Amniotic stem cell (primary cell): ENCODE measurements around the gene TXK.

Source experiments
- DNase-seq: peaks from one replicate; lab custom pipeline; 2025; lab: John Stamatoyannopoulos, UW

Gene TXK

GRCh38 chr4:48137846-48138245 lies 3.8 kb upstream of the TXK start:
- no peak for DNase-seq

GRCh38 chr4:48133669-48134068 lies 381 bp downstream of the TXK start:
- DNase-seq: no peak

GRCh38 chr4:48131736-48132135 lies 2.3 kb downstream of the TXK start:
- no peak for DNase-seq

GRCh38 chr4:48130100-48130499 lies 4.0 kb downstream of the TXK start:
- DNase-seq: no peak

GRCh38 chr4:48129307-48130014 lies 4.6 kb downstream of the TXK start:
- no peak for DNase-seq

GRCh38 chr4:48127682-48128404 lies 6.2 kb downstream of the TXK start:
- peak; percentile 83 for DNase-seq

- DNase-seq: no peak
Observed at GRCh38 chr4:48127231-48127630, 6.8 kb downstream of the TXK start.

GRCh38 chr4:48126621-48127020 lies 7.4 kb downstream of the TXK start:
- DNase-seq: no peak

GRCh38 chr4:48124870-48125269 lies 9.2 kb downstream of the TXK start:
- no peak for DNase-seq

- DNase-seq: no peak
Observed at GRCh38 chr4:48122756-48123155, 11.3 kb downstream of the TXK start.

GRCh38 chr4:48121180-48121579 lies 12.9 kb downstream of the TXK start:
- no peak for DNase-seq

- no peak for DNase-seq
Observed at GRCh38 chr4:48120132-48120531, 13.9 kb downstream of the TXK start.

GRCh38 chr4:48119646-48120045 lies 14.4 kb downstream of the TXK start:
- DNase-seq: no peak

GRCh38 chr4:48118081-48118480 lies 16.0 kb downstream of the TXK start:
- no peak for DNase-seq

- DNase-seq: no peak
Observed at GRCh38 chr4:48116582-48116981, 17.5 kb downstream of the TXK start.

GRCh38 chr4:48114412-48114811 lies 19.6 kb downstream of the TXK start:
- no peak for DNase-seq

GRCh38 chr4:48112017-48112667 lies 21.9 kb downstream of the TXK start:
- no peak for DNase-seq

- no peak for DNase-seq
Observed at GRCh38 chr4:48110452-48110978, 23.5 kb downstream of the TXK start.

- no peak for DNase-seq
Observed at GRCh38 chr4:48109413-48110263, 24.4 kb downstream of the TXK start.

GRCh38 chr4:48108309-48109073 lies 25.6 kb downstream of the TXK start:
- DNase-seq: no peak

- DNase-seq: no peak
Observed at GRCh38 chr4:48105230-48105629, 28.8 kb downstream of the TXK start.
